Keratinocyte (primary cell): ENCODE results near the gene CXorf58.

Experiments used
- EZH2 ChIP-seq: IDR thresholded peaks from one replicate; pipeline ENCODE4 v1.6.1; 2012; ENCODE audit warnings: inconsistent platforms, mild to moderate bottlenecking, low read length, moderate library complexity
- TF ChIP-seq, protein P1 (sequence below), 3 experiments: IDR thresholded peaks in 1 of 3; conservative IDR thresholded peaks in 1 of 3; optimal IDR thresholded peaks in 1 of 3; 2 replicates in 2 of 3; 3 replicates in 1 of 3; pipeline versions ENCODE3 to v1.5.1; 2011; ENCODE audit warnings: low read length in 3 of 3, mild to moderate bottlenecking in 3 of 3, moderate library complexity in 2 of 3, control low read depth in 1 of 3, inconsistent platforms in 1 of 3; ENCODE audit not compliant: insufficient read depth in 2 of 3; ENCODE audit errors: extremely low read depth in 1 of 3

- TF ChIP-seq, protein P1, sequence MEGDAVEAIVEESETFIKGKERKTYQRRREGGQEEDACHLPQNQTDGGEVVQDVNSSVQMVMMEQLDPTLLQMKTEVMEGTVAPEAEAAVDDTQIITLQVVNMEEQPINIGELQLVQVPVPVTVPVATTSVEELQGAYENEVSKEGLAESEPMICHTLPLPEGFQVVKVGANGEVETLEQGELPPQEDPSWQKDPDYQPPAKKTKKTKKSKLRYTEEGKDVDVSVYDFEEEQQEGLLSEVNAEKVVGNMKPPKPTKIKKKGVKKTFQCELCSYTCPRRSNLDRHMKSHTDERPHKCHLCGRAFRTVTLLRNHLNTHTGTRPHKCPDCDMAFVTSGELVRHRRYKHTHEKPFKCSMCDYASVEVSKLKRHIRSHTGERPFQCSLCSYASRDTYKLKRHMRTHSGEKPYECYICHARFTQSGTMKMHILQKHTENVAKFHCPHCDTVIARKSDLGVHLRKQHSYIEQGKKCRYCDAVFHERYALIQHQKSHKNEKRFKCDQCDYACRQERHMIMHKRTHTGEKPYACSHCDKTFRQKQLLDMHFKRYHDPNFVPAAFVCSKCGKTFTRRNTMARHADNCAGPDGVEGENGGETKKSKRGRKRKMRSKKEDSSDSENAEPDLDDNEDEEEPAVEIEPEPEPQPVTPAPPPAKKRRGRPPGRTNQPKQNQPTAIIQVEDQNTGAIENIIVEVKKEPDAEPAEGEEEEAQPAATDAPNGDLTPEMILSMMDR (optimal IDR thresholded peaks at IDR 0.05 in 1 of 3, IDR thresholded peaks at IDR 0.05 in 1 of 3, conservative IDR thresholded peaks at IDR 0.05 in 1 of 3; ENCODE audit: extremely low read depth in 1 of 3, insufficient read depth in 2 of 3, low read length in 3 of 3): no peak
- TF ChIP-seq EZH2: no peak
These were observed 29.3 kb downstream of the CXorf58 start for GRCh38 chrX:23937100-23937499.
